Stomach smooth muscle (tissue), 2 donors: ENCODE measurements around the gene TMEM80.

Experiments
- H3K27ac ChIP-seq: one replicate; pipeline ENCODE4 v1.7.0; 2013; ENCODE audit warnings: mild to moderate bottlenecking, low read length, inconsistent platforms
- H3K27me3 ChIP-seq, 2 donors: one replicate each; pipeline ENCODE4 v1.7.0; 2013; ENCODE audit warnings: low read length in 2 of 2; ENCODE audit not compliant: insufficient read depth in 2 of 2, control insufficient read depth in 1 of 2
- H3K36me3 ChIP-seq, 2 donors: one replicate each; pipeline ENCODE4 v1.7.0; 2013; ENCODE audit warnings: low read length in 2 of 2; ENCODE audit not compliant: control insufficient read depth in 2 of 2, insufficient read depth in 2 of 2
- H3K4me1 ChIP-seq: one replicate; pipeline ENCODE4 v1.7.0; 2013; ENCODE audit warnings: low read length; ENCODE audit not compliant: control insufficient read depth, insufficient read depth
- H3K4me3 ChIP-seq, 2 donors: one replicate each; pipeline ENCODE4 v1.7.0; 2013; ENCODE audit warnings: low read length in 2 of 2
- H3K9ac ChIP-seq, 2 donors: one replicate each; pipeline ENCODE4 v1.7.0; 2013; ENCODE audit warnings: low read length in 2 of 2, mild to moderate bottlenecking in 1 of 2
- H3K9me3 ChIP-seq, 2 donors: one replicate each; pipeline ENCODE4 v1.7.0; 2013; ENCODE audit warnings: low read length in 2 of 2; ENCODE audit not compliant: control insufficient read depth in 2 of 2
- donor health status: healthy.
- donor health status: Pancreatic carcinoma.

Gene TMEM80

GRCh38 chr11:699116-699508, 3.5 kb downstream of the TMEM80 start:
- Histone ChIP-seq H3K27ac (no peak overlapping the region), H3K27me3 (no peaks in the 10 kb centered on the region), H3K36me3 (peaks cover 4 to 8% of the 10 kb centered on the region in 2 donors), H3K4me3 (no peak overlapping the region), H3K9me3 (no peaks in the 10 kb centered on the region), H3K9ac (no peak overlapping the region), H3K4me1 (peaks cover 43% of the 10 kb centered on the region)

GRCh38 chr11:699753-700152, 4.1 kb downstream of the TMEM80 start:
- Histone ChIP-seq H3K4me3 (no peak overlapping the region), H3K9ac (peak overlapping the region in 1 of 2 donors; percentile 13), H3K36me3 (peaks cover 4 to 8% of the 10 kb centered on the region in 2 donors), H3K4me1 (peaks cover 41% of the 10 kb centered on the region), H3K27ac (no peak overlapping the region), H3K9me3 (no peaks in the 10 kb centered on the region), H3K27me3 (no peaks in the 10 kb centered on the region)

- Histone ChIP-seq H3K27me3 (peaks cover 0 to 10% of the 10 kb centered on the region in 2 donors), H3K9ac (no peak overlapping the region), H3K4me3 (no peak overlapping the region), H3K36me3 (peaks cover 4 to 8% of the 10 kb centered on the region in 2 donors), H3K9me3 (no peaks in the 10 kb centered on the region), H3K27ac (no peak overlapping the region), H3K4me1 (peaks cover 51% of the 10 kb centered on the region)
Observed at GRCh38 chr11:701741-702461, 6.3 kb downstream of the TMEM80 start.

DNA sequence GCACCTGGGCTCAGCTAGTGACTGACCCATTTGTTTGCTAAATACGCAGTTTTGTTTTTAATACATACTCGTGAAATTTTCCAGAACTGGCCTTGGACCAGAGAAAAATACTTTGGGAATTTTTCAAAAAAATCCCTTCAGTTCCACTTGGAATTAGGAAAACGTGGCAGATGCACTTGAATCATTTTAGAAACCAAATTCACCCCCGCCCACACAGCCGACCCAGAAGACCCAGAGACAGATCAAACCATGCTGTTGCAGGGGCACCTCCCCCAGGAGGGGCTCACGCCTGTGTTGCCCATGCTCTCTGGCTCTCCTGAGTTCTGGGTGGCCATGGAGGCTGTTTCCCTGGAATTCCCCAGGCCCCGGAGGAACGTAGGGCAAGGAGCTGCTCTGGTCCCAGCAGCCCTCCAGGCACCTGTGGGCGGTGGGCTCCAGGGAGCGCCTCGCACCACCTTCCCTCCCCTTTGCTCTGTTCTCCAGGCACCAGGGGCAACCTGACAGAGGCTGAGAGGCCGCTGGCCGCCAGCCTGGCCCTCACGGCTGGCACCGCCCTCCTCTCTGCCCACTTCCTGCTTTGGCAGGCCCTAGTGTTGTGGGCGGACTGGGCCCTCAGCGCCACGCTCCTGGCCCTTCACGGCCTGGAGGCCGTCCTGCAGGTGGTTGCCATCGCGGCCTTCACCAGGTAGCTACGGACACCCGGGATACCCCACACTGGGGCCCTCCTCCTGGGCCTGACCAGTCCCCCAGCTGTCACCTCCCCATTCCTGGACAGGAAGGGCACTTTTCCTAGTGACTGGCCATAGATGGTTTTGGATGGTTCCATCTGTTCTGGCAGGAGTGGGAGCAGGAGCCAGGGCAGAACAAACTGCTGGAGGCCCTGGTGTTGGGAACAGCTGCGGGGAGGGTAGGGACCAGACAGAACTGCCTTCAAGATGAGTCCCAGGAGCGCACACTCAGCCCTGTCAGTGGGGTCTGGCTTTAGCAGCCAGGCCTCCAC, 7.1 kb downstream of the TMEM80 start:
- Histone ChIP-seq H3K9ac (no peak overlapping the region), H3K27me3 (peaks cover 0 to 17% of the 10 kb centered on the region in 2 donors), H3K9me3 (no peaks in the 10 kb centered on the region), H3K4me3 (no peak overlapping the region), H3K36me3 (peaks cover 4 to 8% of the 10 kb centered on the region in 2 donors), H3K4me1 (peaks cover 52% of the 10 kb centered on the region), H3K27ac (peak overlapping the region; percentile 11)

DNA sequence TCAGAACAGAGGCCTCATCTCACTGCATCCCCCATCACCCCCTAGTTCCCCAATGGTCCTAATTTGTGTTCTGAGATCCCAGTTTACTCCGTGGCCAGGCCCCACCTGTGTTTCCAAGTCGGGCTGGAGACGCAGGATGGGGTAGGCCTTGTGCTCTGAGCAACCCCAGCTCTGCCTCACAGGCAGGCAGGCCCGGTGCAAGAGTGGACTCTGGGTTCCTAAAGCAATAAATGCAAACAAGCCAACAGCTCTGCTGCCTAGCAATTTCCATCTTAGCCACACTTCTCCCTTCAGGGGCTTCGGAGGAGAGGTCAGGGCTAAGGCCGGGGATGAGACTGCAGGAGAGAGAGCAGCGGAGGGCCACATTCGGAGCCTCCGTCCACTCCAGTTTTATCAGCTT, 7.9 kb downstream of the TMEM80 start:
- peaks cover 4 to 8% of the 10 kb centered on the region in 2 donors for H3K36me3 ChIP-seq
- no peak overlapping the region for H3K9ac ChIP-seq
- no peak overlapping the region for H3K4me3 ChIP-seq
- no peaks in the 10 kb centered on the region for H3K9me3 ChIP-seq
- peaks cover 0 to 19% of the 10 kb centered on the region in 2 donors for H3K27me3 ChIP-seq
- peaks cover 44% of the 10 kb centered on the region for H3K4me1 ChIP-seq
- H3K27ac ChIP-seq, result no peak overlapping the region

DNA sequence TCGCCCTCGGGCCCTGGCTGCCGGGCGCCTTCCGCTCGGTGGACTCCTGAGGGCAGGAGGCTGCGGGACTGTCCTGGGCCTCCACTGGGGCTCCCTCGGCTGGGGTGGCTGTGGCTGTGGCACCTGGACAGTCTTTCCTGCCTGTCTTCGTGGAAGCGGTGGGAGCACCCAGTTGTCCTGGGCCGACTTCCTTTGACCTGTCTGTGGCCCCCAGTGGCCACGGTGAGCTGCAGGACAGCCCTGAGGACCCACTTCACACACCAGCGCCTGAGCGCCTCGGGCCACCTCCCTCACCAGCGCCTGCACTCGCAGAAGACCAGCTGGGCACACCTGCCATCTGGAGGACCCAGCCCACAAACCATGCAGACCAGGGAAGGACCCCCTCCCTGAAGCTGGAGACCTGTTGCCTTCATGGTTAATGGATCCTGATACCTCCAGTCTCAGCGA, 8.6 kb downstream of the TMEM80 start:
- Histone ChIP-seq H3K4me1 (peaks cover 40% of the 10 kb centered on the region), H3K9me3 (no peaks in the 10 kb centered on the region), H3K36me3 (peaks cover 4 to 8% of the 10 kb centered on the region in 2 donors), H3K27me3 (peaks cover 0 to 19% of the 10 kb centered on the region in 2 donors), H3K9ac (no peak overlapping the region), H3K27ac (no peak overlapping the region), H3K4me3 (no peak overlapping the region)

GRCh38 chr11:704781-705645, 9.4 kb downstream of the TMEM80 start:
- H3K27ac ChIP-seq, result peak overlapping the region; percentile 24
- peak overlapping the region in 1 of 2 donors; percentile 62 for H3K9ac ChIP-seq
- H3K4me1 ChIP-seq, result peaks cover 40% of the 10 kb centered on the region
- no peaks in the 10 kb centered on the region for H3K9me3 ChIP-seq
- H3K36me3 ChIP-seq, result peaks cover 4 to 8% of the 10 kb centered on the region in 2 donors
- peaks cover 0 to 26% of the 10 kb centered on the region in 2 donors for H3K27me3 ChIP-seq
- H3K4me3 ChIP-seq, result peak overlapping the region in 1 of 2 donors; percentile 54

GRCh38 chr11:705646-706438, 10.2 kb downstream of the TMEM80 start, which contains the start of gene EPS8L2:
Gene EPS8L2, plus strand, starts transcription at chr11:706231. Its CDS starts 3,177 bp downstream, at chr11:709408.
- Histone ChIP-seq H3K9ac (peak within 1 kb of the TSS; percentile 27 to 82), H3K27me3 (peaks cover 0 to 29% of the 10 kb centered on the region in 2 donors), H3K27ac (peak within 1 kb of the TSS; percentile 58), H3K36me3 (peaks cover 4% of the 10 kb centered on the region in 2 donors), H3K4me1 (peaks cover 42% of the 10 kb centered on the region), H3K4me3 (peak within 1 kb of the TSS; percentile 21 to 77), H3K9me3 (no peaks in the 10 kb centered on the region)

- Histone ChIP-seq H3K9ac (peak overlapping the region; percentile 27 to 82), H3K9me3 (no peaks in the 10 kb centered on the region), H3K27me3 (peaks cover 0 to 29% of the 10 kb centered on the region in 2 donors), H3K27ac (peak overlapping the region; percentile 58), H3K4me3 (peak overlapping the region; percentile 21 to 77), H3K4me1 (peaks cover 43% of the 10 kb centered on the region), H3K36me3 (peaks cover 4% of the 10 kb centered on the region in 2 donors)
Observed at GRCh38 chr11:706439-706956, 10.9 kb downstream of the TMEM80 start.
